Measurements from ENCODE around the gene RAD9A.

GRCh38 chr11:67381244-67381972, 10.4 kb upstream of the RAD9A start:
- TF ChIP-seq CTCF (IDR thresholded peaks at IDR 0.05) (no peak), ZFX (IDR thresholded peaks at IDR 0.05; ENCODE audit: borderline replicate concordance) (no peak)

Data from 22Rv1 (cell line).